H1 (cell line): ENCODE measurements around the gene SCAP. TPM values are rescaled to one million over a fixed set of nuclear protein-coding genes. Genes with fewer than 3 reads are reported as not detected.

Experiments
- CREB1 ChIP-seq: IDR thresholded peaks from 2 replicates; pipeline ENCODE4 v1.6.1; 2012; ENCODE audit warnings: inconsistent platforms
- EP300 ChIP-seq, 2 experiments: IDR thresholded peaks; 1 replicate in 1 of 2; 2 replicates in 1 of 2; pipeline ENCODE4 v1.6.1; 2011 to 2012; ENCODE audit warnings: low read depth in 2 of 2, low read length in 2 of 2, mild to moderate bottlenecking in 2 of 2, borderline replicate concordance in 1 of 2, inconsistent platforms in 1 of 2, moderate library complexity in 1 of 2
- RNF2 ChIP-seq: fragments of 200-900, 300-1000 bp; sonication (generic); IDR thresholded peaks from 2 replicates; pipeline ENCODE4 v1.7.1; 2016; ENCODE audit warnings: borderline replicate concordance, low read depth, mild to moderate bottlenecking, antibody characterized with exemption, low read length; ENCODE audit not compliant: poor library complexity, severe bottlenecking; ENCODE audit errors: missing control alignments
- SIN3A ChIP-seq, 2 experiments: IDR thresholded peaks in 1 of 2; conservative IDR thresholded peaks in 1 of 2; 2 replicates each; pipeline ENCODE4 v1.6.1; 2011 to 2012; ENCODE audit warnings: low read length in 2 of 2, improper control_type of control experiment in 1 of 2, low read depth in 1 of 2, mild to moderate bottlenecking in 1 of 2
- SIRT6 ChIP-seq: IDR thresholded peaks from one replicate; pipeline ENCODE4 v1.7.1; 2012; ENCODE audit warnings: low read length, inconsistent platforms
- SP2 ChIP-seq: IDR thresholded peaks from 2 replicates; pipeline ENCODE4 v1.6.1; 2012; ENCODE audit warnings: mild to moderate bottlenecking, low read length, inconsistent platforms
- SP4 ChIP-seq: IDR thresholded peaks from 2 replicates; pipeline ENCODE4 v1.6.1; 2012; ENCODE audit warnings: low read length, inconsistent platforms
- ZNF274 ChIP-seq: IDR thresholded peaks from 2 replicates; pipeline ENCODE4 v1.7.0; 2012; ENCODE audit warnings: low read length, borderline replicate concordance; ENCODE audit errors: extremely low read depth
- polyA plus RNA-seq, 7 experiments: library from polyadenylated mRNA; depleted of rRNA in 3 of 7; stranded (reverse) in 5 of 7; unstranded in 2 of 7; fragments of >200 nt in 5 of 7; fragments of 200-250 nt in 2 of 7; gene quantifications; 1 replicate in 5 of 7; 2 replicates in 1 of 7; 4 replicates in 1 of 7; pipeline versions ENCODE4 v1.2.1 to v1.2.3, GENCODE V29; 2011 to 2013; ENCODE audit warnings: missing spikeins in 2 of 7, mixed read lengths in 2 of 7
- total RNA-seq: library from RNA; stranded (reverse); fragmentation: NEBNext Ultra II Directional; extraction: Animal tissue kit (Norgen Biotek cat#: 25700); gene quantifications from 2 replicates; pipeline ENCODE4 v1.2.1, GENCODE V29; 2021
- TF ChIP-seq, protein P1 (sequence below): fragments of 300-600 bp; sonication (generic); IDR thresholded peaks from 2 replicates; pipeline ENCODE4 v1.7.1; 2012; ENCODE audit warnings: low read length, moderate library complexity, mild to moderate bottlenecking, inconsistent platforms; ENCODE audit not compliant: insufficient replicate concordance

Gene SCAP
- total and polyA plus RNA-seq, 2 of the 8 experiments (the other 6 are each of a cell fraction or from before 2014, with no cell fraction given), result 74.0 to 114 TPM

DNA sequence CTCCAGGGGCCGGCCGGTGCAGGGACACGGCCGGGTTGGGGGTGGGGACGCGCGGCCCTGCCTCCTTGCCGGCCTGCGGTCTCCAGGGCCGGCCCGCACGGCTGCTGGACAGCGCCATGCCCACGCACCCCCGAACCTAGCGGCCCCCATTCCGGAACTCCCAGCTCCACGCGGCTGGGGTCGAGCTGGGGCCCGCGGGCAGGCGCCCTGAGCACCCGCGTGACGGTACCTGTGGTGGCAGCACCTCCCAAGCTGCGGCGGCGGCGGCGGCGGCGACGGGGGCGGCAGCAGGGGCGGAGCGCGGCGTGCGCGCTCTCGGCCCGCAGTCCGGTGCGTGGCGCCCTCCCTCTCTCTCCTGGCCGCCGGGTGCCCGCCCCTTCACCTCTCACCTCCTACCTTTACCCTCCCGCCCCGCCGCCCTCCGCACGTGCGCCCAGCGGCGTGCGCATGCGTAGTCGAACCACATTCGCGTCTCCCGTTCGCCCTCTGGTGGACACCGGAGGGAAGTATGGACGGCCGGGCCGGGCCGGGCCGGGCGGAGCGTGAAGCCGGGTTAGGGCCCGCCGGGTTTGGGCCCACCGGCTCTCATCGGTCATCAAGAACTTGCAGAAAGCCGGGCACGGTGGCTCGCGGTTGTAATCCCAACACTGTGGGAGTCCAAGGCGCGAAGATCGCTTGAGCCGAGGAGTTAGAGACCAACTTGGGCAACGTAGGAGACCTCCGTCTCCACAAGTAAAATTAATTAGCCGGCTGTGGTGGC lies at the start of gene SCAP (continued):
- TF ChIP-seq, protein P1, sequence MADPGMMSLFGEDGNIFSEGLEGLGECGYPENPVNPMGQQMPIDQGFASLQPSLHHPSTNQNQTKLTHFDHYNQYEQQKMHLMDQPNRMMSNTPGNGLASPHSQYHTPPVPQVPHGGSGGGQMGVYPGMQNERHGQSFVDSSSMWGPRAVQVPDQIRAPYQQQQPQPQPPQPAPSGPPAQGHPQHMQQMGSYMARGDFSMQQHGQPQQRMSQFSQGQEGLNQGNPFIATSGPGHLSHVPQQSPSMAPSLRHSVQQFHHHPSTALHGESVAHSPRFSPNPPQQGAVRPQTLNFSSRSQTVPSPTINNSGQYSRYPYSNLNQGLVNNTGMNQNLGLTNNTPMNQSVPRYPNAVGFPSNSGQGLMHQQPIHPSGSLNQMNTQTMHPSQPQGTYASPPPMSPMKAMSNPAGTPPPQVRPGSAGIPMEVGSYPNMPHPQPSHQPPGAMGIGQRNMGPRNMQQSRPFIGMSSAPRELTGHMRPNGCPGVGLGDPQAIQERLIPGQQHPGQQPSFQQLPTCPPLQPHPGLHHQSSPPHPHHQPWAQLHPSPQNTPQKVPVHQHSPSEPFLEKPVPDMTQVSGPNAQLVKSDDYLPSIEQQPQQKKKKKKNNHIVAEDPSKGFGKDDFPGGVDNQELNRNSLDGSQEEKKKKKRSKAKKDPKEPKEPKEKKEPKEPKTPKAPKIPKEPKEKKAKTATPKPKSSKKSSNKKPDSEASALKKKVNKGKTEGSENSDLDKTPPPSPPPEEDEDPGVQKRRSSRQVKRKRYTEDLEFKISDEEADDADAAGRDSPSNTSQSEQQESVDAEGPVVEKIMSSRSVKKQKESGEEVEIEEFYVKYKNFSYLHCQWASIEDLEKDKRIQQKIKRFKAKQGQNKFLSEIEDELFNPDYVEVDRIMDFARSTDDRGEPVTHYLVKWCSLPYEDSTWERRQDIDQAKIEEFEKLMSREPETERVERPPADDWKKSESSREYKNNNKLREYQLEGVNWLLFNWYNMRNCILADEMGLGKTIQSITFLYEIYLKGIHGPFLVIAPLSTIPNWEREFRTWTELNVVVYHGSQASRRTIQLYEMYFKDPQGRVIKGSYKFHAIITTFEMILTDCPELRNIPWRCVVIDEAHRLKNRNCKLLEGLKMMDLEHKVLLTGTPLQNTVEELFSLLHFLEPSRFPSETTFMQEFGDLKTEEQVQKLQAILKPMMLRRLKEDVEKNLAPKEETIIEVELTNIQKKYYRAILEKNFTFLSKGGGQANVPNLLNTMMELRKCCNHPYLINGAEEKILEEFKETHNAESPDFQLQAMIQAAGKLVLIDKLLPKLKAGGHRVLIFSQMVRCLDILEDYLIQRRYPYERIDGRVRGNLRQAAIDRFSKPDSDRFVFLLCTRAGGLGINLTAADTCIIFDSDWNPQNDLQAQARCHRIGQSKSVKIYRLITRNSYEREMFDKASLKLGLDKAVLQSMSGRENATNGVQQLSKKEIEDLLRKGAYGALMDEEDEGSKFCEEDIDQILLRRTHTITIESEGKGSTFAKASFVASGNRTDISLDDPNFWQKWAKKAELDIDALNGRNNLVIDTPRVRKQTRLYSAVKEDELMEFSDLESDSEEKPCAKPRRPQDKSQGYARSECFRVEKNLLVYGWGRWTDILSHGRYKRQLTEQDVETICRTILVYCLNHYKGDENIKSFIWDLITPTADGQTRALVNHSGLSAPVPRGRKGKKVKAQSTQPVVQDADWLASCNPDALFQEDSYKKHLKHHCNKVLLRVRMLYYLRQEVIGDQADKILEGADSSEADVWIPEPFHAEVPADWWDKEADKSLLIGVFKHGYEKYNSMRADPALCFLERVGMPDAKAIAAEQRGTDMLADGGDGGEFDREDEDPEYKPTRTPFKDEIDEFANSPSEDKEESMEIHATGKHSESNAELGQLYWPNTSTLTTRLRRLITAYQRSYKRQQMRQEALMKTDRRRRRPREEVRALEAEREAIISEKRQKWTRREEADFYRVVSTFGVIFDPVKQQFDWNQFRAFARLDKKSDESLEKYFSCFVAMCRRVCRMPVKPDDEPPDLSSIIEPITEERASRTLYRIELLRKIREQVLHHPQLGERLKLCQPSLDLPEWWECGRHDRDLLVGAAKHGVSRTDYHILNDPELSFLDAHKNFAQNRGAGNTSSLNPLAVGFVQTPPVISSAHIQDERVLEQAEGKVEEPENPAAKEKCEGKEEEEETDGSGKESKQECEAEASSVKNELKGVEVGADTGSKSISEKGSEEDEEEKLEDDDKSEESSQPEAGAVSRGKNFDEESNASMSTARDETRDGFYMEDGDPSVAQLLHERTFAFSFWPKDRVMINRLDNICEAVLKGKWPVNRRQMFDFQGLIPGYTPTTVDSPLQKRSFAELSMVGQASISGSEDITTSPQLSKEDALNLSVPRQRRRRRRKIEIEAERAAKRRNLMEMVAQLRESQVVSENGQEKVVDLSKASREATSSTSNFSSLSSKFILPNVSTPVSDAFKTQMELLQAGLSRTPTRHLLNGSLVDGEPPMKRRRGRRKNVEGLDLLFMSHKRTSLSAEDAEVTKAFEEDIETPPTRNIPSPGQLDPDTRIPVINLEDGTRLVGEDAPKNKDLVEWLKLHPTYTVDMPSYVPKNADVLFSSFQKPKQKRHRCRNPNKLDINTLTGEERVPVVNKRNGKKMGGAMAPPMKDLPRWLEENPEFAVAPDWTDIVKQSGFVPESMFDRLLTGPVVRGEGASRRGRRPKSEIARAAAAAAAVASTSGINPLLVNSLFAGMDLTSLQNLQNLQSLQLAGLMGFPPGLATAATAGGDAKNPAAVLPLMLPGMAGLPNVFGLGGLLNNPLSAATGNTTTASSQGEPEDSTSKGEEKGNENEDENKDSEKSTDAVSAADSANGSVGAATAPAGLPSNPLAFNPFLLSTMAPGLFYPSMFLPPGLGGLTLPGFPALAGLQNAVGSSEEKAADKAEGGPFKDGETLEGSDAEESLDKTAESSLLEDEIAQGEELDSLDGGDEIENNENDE, result no peak
- peak; percentile 63; the same call in 1 of the 2 replicates for TF ChIP-seq SP4
- no peak for TF ChIP-seq SP2
- TF ChIP-seq SIN3A (conservative IDR thresholded peaks at IDR 0.05 in 1 of 2, IDR thresholded peaks at IDR 0.05 in 1 of 2; ENCODE audit: low read depth in 1 of 2, low read length in 2 of 2), result peak; percentile 45 to 85; a peak in 3 of 4 replicates
- no peak for TF ChIP-seq RNF2
- peak; percentile 67; the same call in 1 of the 2 replicates for TF ChIP-seq CREB1
- TF ChIP-seq ZNF274, result no peak
- peak in 1 of 2 experiments; percentile 67; a peak in 1 of 3 replicates for TF ChIP-seq EP300 (IDR thresholded peaks at IDR 0.05; ENCODE audit: borderline replicate concordance in 1 of 2, low read depth in 2 of 2, low read length in 2 of 2)
- no peak for TF ChIP-seq SIRT6
